Activated naive CD8-positive, alpha-beta T cell (primary cell): Measurements from ENCODE around the gene DCUN1D3.
"Not testable (repeated sequence)": the region's sequence is repeated elsewhere in the genome, so short reads cannot be mapped to it uniquely, and the experiment has no call there.

Experiments
- H3K27ac Mint-ChIP-seq: one replicate; pipeline ENCODE4 v1.8.0; 2021; ENCODE audit warnings: mixed read lengths
- H3K27me3 Mint-ChIP-seq: one replicate; pipeline ENCODE4 v1.8.0; 2021; ENCODE audit warnings: mixed read lengths
- H3K36me3 Mint-ChIP-seq: one replicate; pipeline ENCODE4 v1.8.0; 2021; ENCODE audit warnings: mixed read lengths
- H3K4me1 Mint-ChIP-seq: one replicate; pipeline ENCODE4 v1.8.0; 2021; ENCODE audit warnings: low read depth, mixed read lengths
- H3K4me3 Mint-ChIP-seq: one replicate; pipeline ENCODE4 v1.8.0; 2021; ENCODE audit warnings: mild to moderate bottlenecking, mixed read lengths
- H3K9me3 Mint-ChIP-seq: one replicate; pipeline ENCODE4 v1.8.0; 2021; ENCODE audit warnings: low read depth, mixed read lengths

Gene DCUN1D3

GRCh38 chr16:20900299-20901067, at the start of gene DCUN1D3, which contains the start of gene LYRM1:
TSS of gene DCUN1D3 (minus strand) at chr16:20900358. CDS start at chr16:20862538, 37,820 bp downstream.
TSS of gene LYRM1 (plus strand) at chr16:20900771. CDS start at chr16:20915556, 14,785 bp downstream.
- Mint-ChIP-seq H3K36me3 (peaks cover 10% of the 10 kb centered on the region), H3K4me3 (peak within 1 kb of the TSS; percentile 94), H3K27ac (peak within 1 kb of the TSS; percentile 97), H3K4me1 (peaks cover 67% of the 10 kb centered on the region), H3K9me3 (no peaks in the 10 kb centered on the region), H3K27me3 (no peaks in the 10 kb centered on the region)

GRCh38 chr16:20949660-20950059, 49.5 kb upstream of the DCUN1D3 start:
- Mint-ChIP-seq H3K9me3 (no peaks in the 10 kb centered on the region), H3K27ac (no peak overlapping the region)

GRCh38 chr16:20948444-20948843, 48.3 kb upstream of the DCUN1D3 start:
- Mint-ChIP-seq H3K9me3 (no peaks in the 10 kb centered on the region), H3K27me3 (no peaks in the 10 kb centered on the region), H3K27ac (no peak overlapping the region), H3K4me1 (no peaks in the 10 kb centered on the region), H3K36me3 (no peaks in the 10 kb centered on the region), H3K4me3 (no peak overlapping the region)

More at GRCh38 chr16:20949660-20950059, 49.5 kb upstream of the DCUN1D3 start:
- Mint-ChIP-seq H3K4me1 (no peaks in the 10 kb centered on the region), H3K27me3 (no peaks in the 10 kb centered on the region), H3K36me3 (no peaks in the 10 kb centered on the region), H3K4me3 (no peak overlapping the region)

- peak overlapping the region; percentile 11 for H3K27ac Mint-ChIP-seq
- H3K9me3 Mint-ChIP-seq: no peaks in the 10 kb centered on the region
- H3K4me3 Mint-ChIP-seq: no peak overlapping the region
- peaks cover 3% of the 10 kb centered on the region for H3K4me1 Mint-ChIP-seq
- H3K27me3 Mint-ChIP-seq: no peaks in the 10 kb centered on the region
- no peaks in the 10 kb centered on the region for H3K36me3 Mint-ChIP-seq
These were observed 46.0 kb upstream of the DCUN1D3 start for GRCh38 chr16:20946015-20946629.

GRCh38 chr16:20945575-20945875, 45.4 kb upstream of the DCUN1D3 start:
- H3K4me3 Mint-ChIP-seq, H3K9me3 Mint-ChIP-seq, H3K36me3 Mint-ChIP-seq, H3K4me1 Mint-ChIP-seq, H3K27me3 Mint-ChIP-seq, H3K27ac Mint-ChIP-seq: not testable (repeated sequence)

- Mint-ChIP-seq H3K4me1 (peaks cover 6% of the 10 kb centered on the region), H3K27ac (no peak overlapping the region), H3K4me3 (no peak overlapping the region), H3K27me3 (no peaks in the 10 kb centered on the region), H3K36me3 (no peaks in the 10 kb centered on the region), H3K9me3 (no peaks in the 10 kb centered on the region)
These were observed 44.9 kb upstream of the DCUN1D3 start for GRCh38 chr16:20944861-20945574.

GRCh38 chr16:20942256-20942655, 42.1 kb upstream of the DCUN1D3 start:
- Mint-ChIP-seq H3K4me1 (peaks cover 6% of the 10 kb centered on the region), H3K36me3 (no peaks in the 10 kb centered on the region), H3K4me3 (no peak overlapping the region), H3K9me3 (no peaks in the 10 kb centered on the region), H3K27me3 (no peaks in the 10 kb centered on the region), H3K27ac (no peak overlapping the region)

- Mint-ChIP-seq H3K9me3 (no peaks in the 10 kb centered on the region), H3K4me3 (no peak overlapping the region), H3K27ac (no peak overlapping the region), H3K4me1 (peaks cover 6% of the 10 kb centered on the region), H3K27me3 (no peaks in the 10 kb centered on the region), H3K36me3 (no peaks in the 10 kb centered on the region)
These were observed 41.4 kb upstream of the DCUN1D3 start for GRCh38 chr16:20941636-20941926.

GRCh38 chr16:20940871-20941635, 40.9 kb upstream of the DCUN1D3 start:
- Mint-ChIP-seq H3K9me3 (no peaks in the 10 kb centered on the region), H3K27me3 (no peaks in the 10 kb centered on the region), H3K4me3 (no peak overlapping the region), H3K27ac (no peak overlapping the region), H3K36me3 (no peaks in the 10 kb centered on the region), H3K4me1 (peaks cover 6% of the 10 kb centered on the region)

GRCh38 chr16:20939611-20940010, 39.5 kb upstream of the DCUN1D3 start:
- no peaks in the 10 kb centered on the region for H3K9me3 Mint-ChIP-seq
- peaks cover 6% of the 10 kb centered on the region for H3K4me1 Mint-ChIP-seq
- H3K27me3 Mint-ChIP-seq: no peaks in the 10 kb centered on the region
- H3K36me3 Mint-ChIP-seq: no peaks in the 10 kb centered on the region
- H3K27ac Mint-ChIP-seq: no peak overlapping the region
- H3K4me3 Mint-ChIP-seq: no peak overlapping the region

- Mint-ChIP-seq H3K36me3 (no peaks in the 10 kb centered on the region), H3K27ac (no peak overlapping the region), H3K4me1 (peaks cover 6% of the 10 kb centered on the region), H3K4me3 (no peak overlapping the region), H3K27me3 (no peaks in the 10 kb centered on the region), H3K9me3 (no peaks in the 10 kb centered on the region)
These were observed 38.3 kb upstream of the DCUN1D3 start for GRCh38 chr16:20938426-20938825.

GRCh38 chr16:20937736-20938135, 37.6 kb upstream of the DCUN1D3 start:
- Mint-ChIP-seq H3K4me1 (peaks cover 6% of the 10 kb centered on the region), H3K27ac (no peak overlapping the region), H3K27me3 (no peaks in the 10 kb centered on the region), H3K4me3 (no peak overlapping the region), H3K36me3 (no peaks in the 10 kb centered on the region), H3K9me3 (no peaks in the 10 kb centered on the region)

GRCh38 chr16:20933589-20933988, 33.4 kb upstream of the DCUN1D3 start:
- Mint-ChIP-seq H3K9me3 (no peaks in the 10 kb centered on the region), H3K27ac (no peak overlapping the region), H3K27me3 (no peaks in the 10 kb centered on the region), H3K4me1 (no peaks in the 10 kb centered on the region), H3K36me3 (no peaks in the 10 kb centered on the region), H3K4me3 (no peak overlapping the region)

- no peak overlapping the region for H3K4me3 Mint-ChIP-seq
- no peaks in the 10 kb centered on the region for H3K4me1 Mint-ChIP-seq
- H3K27ac Mint-ChIP-seq: no peak overlapping the region
- peaks cover 5% of the 10 kb centered on the region for H3K36me3 Mint-ChIP-seq
- H3K27me3 Mint-ChIP-seq: no peaks in the 10 kb centered on the region
- H3K9me3 Mint-ChIP-seq: no peaks in the 10 kb centered on the region
These were observed 31.0 kb upstream of the DCUN1D3 start for GRCh38 chr16:20931066-20931600.

- Mint-ChIP-seq H3K36me3 (peaks cover 9% of the 10 kb centered on the region), H3K4me1 (no peaks in the 10 kb centered on the region), H3K4me3 (no peak overlapping the region), H3K9me3 (no peaks in the 10 kb centered on the region), H3K27ac (no peak overlapping the region), H3K27me3 (no peaks in the 10 kb centered on the region)
These were observed 30.2 kb upstream of the DCUN1D3 start for GRCh38 chr16:20930365-20930690.
